ENCODE measurements around the gene TEX11. TPM values are rescaled to one million over a fixed set of nuclear protein-coding genes. Genes with fewer than 3 reads are reported as not detected.
"Not testable (repeated sequence)": the region's sequence is repeated elsewhere in the genome, so short reads cannot be mapped to it uniquely, and the experiment has no call there.

TEX11 gene
- total RNA-seq, 4 donors from 2014 or later, result not detected

GRCh38 chrX:70834589-70834988 lies 73.9 kb downstream of the TEX11 start:
- DNase-seq, result no peak
- Histone ChIP-seq H3K4me1 (no peaks in the 10 kb centered on the region), H3K27ac (no peak overlapping the region), H3K4me3 (no peak overlapping the region), H3K27me3 (no peaks in the 10 kb centered on the region), H3K9me3 (no peaks in the 10 kb centered on the region), H3K36me3 (no peaks in the 10 kb centered on the region)
- no peak for TF ChIP-seq POLR2A (IDR thresholded peaks at IDR 0.05)
- no peak for TF ChIP-seq CTCF (IDR thresholded peaks at IDR 0.05)

- H3K27me3 ChIP-seq, result no peaks in the 10 kb centered on the region
- DNase-seq, result no peak
- H3K36me3 ChIP-seq, result no peaks in the 10 kb centered on the region
- H3K4me1 ChIP-seq, result no peaks in the 10 kb centered on the region
- no peak for TF ChIP-seq CTCF (IDR thresholded peaks at IDR 0.05)
- TF ChIP-seq POLR2A (IDR thresholded peaks at IDR 0.05), result no peak
- H3K9me3 ChIP-seq, result no peaks in the 10 kb centered on the region
- no peak overlapping the region for H3K4me3 ChIP-seq
- no peak overlapping the region for H3K27ac ChIP-seq
Observed at GRCh38 chrX:70826715-70827114, 81.8 kb downstream of the TEX11 start.

GRCh38 chrX:70825366-70825765 lies 83.1 kb downstream of the TEX11 start:
- no peak for DNase-seq
- no peaks in the 10 kb centered on the region for H3K9me3 ChIP-seq
- H3K4me3 ChIP-seq, result no peak overlapping the region
- TF ChIP-seq CTCF (IDR thresholded peaks at IDR 0.05) (no peak), POLR2A (IDR thresholded peaks at IDR 0.05) (no peak)
- no peaks in the 10 kb centered on the region for H3K27me3 ChIP-seq
- no peaks in the 10 kb centered on the region for H3K4me1 ChIP-seq
- H3K27ac ChIP-seq, result no peak overlapping the region
- H3K36me3 ChIP-seq, result no peaks in the 10 kb centered on the region

- H3K27me3 ChIP-seq, result no peaks in the 10 kb centered on the region
- no peak for DNase-seq
- no peak overlapping the region for H3K4me3 ChIP-seq
- no peaks in the 10 kb centered on the region for H3K9me3 ChIP-seq
- no peak overlapping the region for H3K27ac ChIP-seq
- H3K4me1 ChIP-seq, result no peaks in the 10 kb centered on the region
- no peaks in the 10 kb centered on the region for H3K36me3 ChIP-seq
- no peak for TF ChIP-seq CTCF (IDR thresholded peaks at IDR 0.05)
- no peak for TF ChIP-seq POLR2A (IDR thresholded peaks at IDR 0.05)
Observed at GRCh38 chrX:70808942-70809940, 99.3 kb downstream of the TEX11 start.

- H3K9me3 ChIP-seq, result no peaks in the 10 kb centered on the region
- H3K4me3 ChIP-seq, result no peak overlapping the region
- no peaks in the 10 kb centered on the region for H3K36me3 ChIP-seq
- H3K27me3 ChIP-seq, result no peaks in the 10 kb centered on the region
- no peak overlapping the region for H3K27ac ChIP-seq
- H3K4me1 ChIP-seq, result no peaks in the 10 kb centered on the region
- TF ChIP-seq POLR2A (IDR thresholded peaks at IDR 0.05) (no peak), CTCF (IDR thresholded peaks at IDR 0.05) (no peak)
- DNase-seq, result no peak
Observed at GRCh38 chrX:70806081-70806480, 102.4 kb downstream of the TEX11 start.

- not testable (repeated sequence) for H3K4me1 ChIP-seq, H3K4me3 ChIP-seq, H3K27ac ChIP-seq, H3K27me3 ChIP-seq, DNase-seq, H3K36me3 ChIP-seq, H3K9me3 ChIP-seq
Observed at GRCh38 chrX:70796742-70797141, 111.8 kb downstream of the TEX11 start.

Measured in Peyer's patch (tissue), 4 donors.